Central memory CD8-positive, alpha-beta T cell (primary cell): ENCODE data around the gene EPB41L4B.

ENCODE experiments used
- ATAC-seq: fragments of 150-1000 bp; cut with Tn5 transposase; replicated peaks from 2 replicates; pipeline ENCODE4 v1.10.0; 2022; ENCODE audit warnings: mild to moderate bottlenecking, moderate FRiP score, moderate number of reproducible peaks; ENCODE audit not compliant: poor library complexity, severe bottlenecking; ENCODE audit errors: extremely low read depth
- DNase-seq, 2 donors: peaks; one replicate each; pipeline ENCODE4 v3.0.0; 2021; ENCODE audit warnings: low spot score in 2 of 2
- H3K27ac Mint-ChIP-seq: one replicate; pipeline ENCODE4 v1.8.0; 2022; ENCODE audit warnings: low read depth, mild to moderate bottlenecking, moderate library complexity, mixed read lengths
- H3K27me3 Mint-ChIP-seq: one replicate; pipeline ENCODE4 v1.8.0; 2022; ENCODE audit warnings: mixed read lengths
- H3K36me3 Mint-ChIP-seq: one replicate; pipeline ENCODE4 v1.8.0; 2022; ENCODE audit warnings: mild to moderate bottlenecking, moderate library complexity, mixed read lengths; ENCODE audit not compliant: insufficient read depth
- H3K4me1 Mint-ChIP-seq: one replicate; pipeline ENCODE4 v1.8.0; 2022; ENCODE audit warnings: mixed read lengths
- H3K4me3 Mint-ChIP-seq: one replicate; pipeline ENCODE4 v1.8.0; 2022; ENCODE audit warnings: mild to moderate bottlenecking, moderate library complexity, mixed read lengths
- H3K9me3 Mint-ChIP-seq: one replicate; pipeline ENCODE4 v1.8.0; 2022; ENCODE audit warnings: mixed read lengths

The EPB41L4B gene

DNA sequence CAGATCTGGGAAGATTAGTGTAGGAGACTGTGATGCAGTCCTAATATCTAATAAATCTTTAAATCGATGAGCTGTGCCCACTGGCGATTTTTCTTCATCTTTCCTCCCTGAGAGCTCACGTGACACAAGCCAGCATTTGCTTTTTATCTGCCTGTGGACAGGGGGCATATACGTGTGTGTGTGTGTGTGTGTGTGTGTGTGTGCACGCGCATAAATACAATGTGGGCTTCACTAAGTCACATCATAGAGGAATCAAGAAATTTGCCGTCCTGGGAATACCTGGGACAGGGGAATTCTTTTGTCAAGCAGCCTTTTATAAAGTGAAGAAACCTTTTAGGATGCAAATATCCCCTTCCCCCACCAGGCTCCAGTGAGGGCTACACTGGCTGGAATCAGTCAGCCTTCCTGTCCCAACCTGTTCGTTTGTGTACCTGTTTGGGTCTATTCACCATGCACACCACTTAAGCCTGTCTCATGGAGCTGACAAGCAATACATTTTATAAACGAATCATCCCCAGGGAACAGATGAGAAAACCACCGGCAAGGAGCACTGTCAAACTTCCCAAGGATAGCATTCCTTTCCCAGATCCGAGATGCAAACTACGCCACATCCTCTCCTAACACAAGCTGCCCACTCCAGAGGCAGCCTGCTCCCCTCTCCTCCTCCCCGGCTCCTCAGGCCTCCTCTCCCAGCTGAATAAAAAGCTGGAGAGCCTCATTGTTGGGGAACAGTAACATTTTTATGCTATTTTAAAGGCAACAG, 2.7 kb downstream of the EPB41L4B start:
- Mint-ChIP-seq H3K4me1 (peaks cover 9% of the 10 kb centered on the region), H3K27ac (no peak overlapping the region), H3K27me3 (peaks cover 84% of the 10 kb centered on the region), H3K9me3 (no peaks in the 10 kb centered on the region), H3K36me3 (no peaks in the 10 kb centered on the region), H3K4me3 (no peak overlapping the region)
- no peak for ATAC-seq
- DNase-seq: no peak

GRCh38 chr9:109317311-109317978, 3.4 kb downstream of the EPB41L4B start:
- Mint-ChIP-seq H3K36me3 (no peaks in the 10 kb centered on the region), H3K27me3 (peaks cover 82% of the 10 kb centered on the region), H3K4me1 (peaks cover 9% of the 10 kb centered on the region), H3K4me3 (no peak overlapping the region), H3K9me3 (no peaks in the 10 kb centered on the region), H3K27ac (no peak overlapping the region)
- DNase-seq: no peak
- ATAC-seq: no peak

- DNase-seq: no peak
- Mint-ChIP-seq H3K27me3 (peaks cover 70% of the 10 kb centered on the region), H3K4me3 (no peak overlapping the region), H3K9me3 (no peaks in the 10 kb centered on the region), H3K4me1 (peaks cover 9% of the 10 kb centered on the region), H3K27ac (no peak overlapping the region), H3K36me3 (no peaks in the 10 kb centered on the region)
- ATAC-seq: no peak
These were observed 4.6 kb downstream of the EPB41L4B start for GRCh38 chr9:109316207-109316640.

DNA sequence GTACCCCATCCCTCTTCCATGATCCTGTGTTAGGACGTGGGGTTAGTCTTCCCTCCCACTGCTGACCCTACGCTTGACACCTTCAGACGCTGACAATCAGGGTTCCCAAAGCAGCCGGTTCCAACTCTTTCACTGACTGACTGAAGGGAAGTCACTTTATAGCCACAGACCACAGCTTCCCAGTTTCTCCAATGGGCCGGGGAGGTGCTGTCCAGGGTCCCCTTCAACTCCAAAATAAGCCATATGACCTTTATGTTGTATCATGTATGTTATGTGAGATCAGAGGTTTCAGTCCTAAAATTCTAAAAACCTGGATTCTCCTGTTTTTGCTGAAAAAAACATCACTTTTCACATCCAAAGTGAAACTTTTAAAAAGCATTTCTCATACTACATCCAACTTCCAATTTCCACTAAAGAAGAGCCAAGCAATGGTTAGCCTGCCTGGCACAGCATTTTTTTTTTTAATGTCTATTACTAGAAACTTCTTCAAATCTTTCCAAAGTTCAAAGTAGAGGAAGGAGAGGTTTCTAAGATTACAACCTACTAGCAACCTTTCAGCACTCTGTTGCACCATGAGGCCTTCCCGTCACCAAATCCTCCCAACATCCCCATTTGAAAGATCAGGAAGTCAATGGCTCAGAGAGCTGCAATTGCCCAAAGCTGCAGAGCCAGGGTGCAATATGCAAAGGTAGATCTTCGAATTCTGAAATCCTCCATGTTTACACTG, 5.2 kb downstream of the EPB41L4B start:
- H3K36me3 Mint-ChIP-seq: no peaks in the 10 kb centered on the region
- H3K27me3 Mint-ChIP-seq: peaks cover 65% of the 10 kb centered on the region
- no peak for DNase-seq
- no peak overlapping the region for H3K27ac Mint-ChIP-seq
- H3K4me3 Mint-ChIP-seq: no peak overlapping the region
- no peak for ATAC-seq
- no peaks in the 10 kb centered on the region for H3K9me3 Mint-ChIP-seq
- peaks cover 4% of the 10 kb centered on the region for H3K4me1 Mint-ChIP-seq

DNA sequence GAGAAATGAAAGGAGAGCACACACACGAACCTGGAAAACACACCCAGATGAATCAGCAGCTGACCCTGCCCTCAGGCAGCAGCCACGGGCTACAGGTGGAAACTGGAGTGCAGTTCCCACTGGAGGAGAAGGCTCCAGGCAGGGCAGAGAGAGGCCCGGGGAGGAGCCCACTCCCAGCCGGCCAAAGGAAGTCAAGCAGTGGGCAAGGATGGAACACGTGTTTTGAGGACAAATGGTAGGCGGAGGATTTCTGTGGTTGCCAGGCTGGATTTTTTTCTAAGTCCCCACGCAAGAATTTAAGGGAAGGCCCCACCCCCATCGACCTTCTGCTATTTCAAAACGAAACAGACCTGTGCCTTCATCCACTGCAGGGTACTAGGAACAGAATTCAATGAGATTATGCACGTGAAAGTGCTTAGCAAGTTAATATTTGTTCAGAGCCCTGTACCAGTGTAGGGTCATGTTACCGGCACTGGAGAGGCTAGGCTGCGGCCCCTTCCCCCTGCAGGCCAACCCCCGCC, 6.8 kb downstream of the EPB41L4B start:
- Mint-ChIP-seq H3K27ac (no peak overlapping the region), H3K9me3 (no peaks in the 10 kb centered on the region), H3K27me3 (peaks cover 66% of the 10 kb centered on the region), H3K4me3 (no peak overlapping the region), H3K36me3 (peaks cover 2% of the 10 kb centered on the region), H3K4me1 (no peaks in the 10 kb centered on the region)
- DNase-seq (no peak), ATAC-seq (no peak)

- Mint-ChIP-seq H3K4me1 (no peaks in the 10 kb centered on the region), H3K36me3 (peaks cover 2% of the 10 kb centered on the region), H3K9me3 (no peaks in the 10 kb centered on the region), H3K27me3 (peaks cover 61% of the 10 kb centered on the region), H3K27ac (no peak overlapping the region), H3K4me3 (no peak overlapping the region)
- ATAC-seq (no peak), DNase-seq (no peak)
These were observed 7.5 kb downstream of the EPB41L4B start for GRCh38 chr9:109313351-109313750.

DNA sequence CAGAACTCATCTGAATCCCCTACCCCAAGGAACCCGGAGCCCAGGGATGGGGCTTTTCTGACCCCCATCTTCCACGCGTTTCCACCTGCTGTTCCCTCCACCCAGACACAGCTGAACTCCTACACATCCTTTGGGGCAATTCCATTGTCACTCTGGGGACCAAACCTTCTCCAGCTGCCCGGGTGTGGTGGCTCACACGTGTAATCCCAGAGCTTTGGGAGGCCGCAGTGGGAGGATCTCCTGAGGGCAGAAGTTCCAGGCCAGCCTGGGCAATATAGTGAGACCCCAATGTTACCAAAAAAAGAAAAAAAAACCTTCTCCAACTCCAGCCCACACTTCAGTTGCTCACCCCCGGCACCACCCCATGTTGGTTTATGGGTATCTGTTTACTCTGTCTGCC, 8.1 kb downstream of the EPB41L4B start:
- H3K4me3 Mint-ChIP-seq: no peak overlapping the region
- H3K27ac Mint-ChIP-seq: no peak overlapping the region
- H3K27me3 Mint-ChIP-seq: peaks cover 61% of the 10 kb centered on the region
- no peaks in the 10 kb centered on the region for H3K4me1 Mint-ChIP-seq
- ATAC-seq (no peak), DNase-seq (no peak)
- peaks cover 2% of the 10 kb centered on the region for H3K36me3 Mint-ChIP-seq
- no peaks in the 10 kb centered on the region for H3K9me3 Mint-ChIP-seq

DNA sequence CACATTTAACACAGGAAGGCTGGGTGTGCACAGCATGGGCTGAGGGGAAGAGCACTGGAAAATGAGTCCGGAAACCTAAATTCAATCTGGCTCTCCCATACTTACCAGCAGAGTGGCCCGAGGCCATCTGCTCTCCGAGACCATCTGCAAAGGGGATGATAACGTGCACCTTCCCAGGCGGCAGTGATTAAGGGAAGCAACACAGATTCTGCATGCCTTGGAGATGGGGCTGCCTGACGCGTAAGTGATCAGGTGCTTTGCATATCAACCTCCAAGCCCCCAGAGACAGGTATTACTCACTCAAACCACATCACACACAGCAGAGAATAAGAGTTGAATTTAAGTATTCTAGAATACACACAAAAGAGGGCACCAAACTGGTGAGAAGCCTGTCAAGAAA, 9.1 kb downstream of the EPB41L4B start:
- no peaks in the 10 kb centered on the region for H3K4me1 Mint-ChIP-seq
- H3K9me3 Mint-ChIP-seq: no peaks in the 10 kb centered on the region
- ATAC-seq (no peak), DNase-seq (no peak)
- peaks cover 61% of the 10 kb centered on the region for H3K27me3 Mint-ChIP-seq
- no peak overlapping the region for H3K4me3 Mint-ChIP-seq
- peaks cover 2% of the 10 kb centered on the region for H3K36me3 Mint-ChIP-seq
- H3K27ac Mint-ChIP-seq: no peak overlapping the region

GRCh38 chr9:109311286-109311685, 9.6 kb downstream of the EPB41L4B start:
- no peak for ATAC-seq

GRCh38 chr9:109310486-109310901, 10.4 kb downstream of the EPB41L4B start:
- Mint-ChIP-seq H3K27ac (no peak overlapping the region), H3K9me3 (no peaks in the 10 kb centered on the region), H3K36me3 (peaks cover 2% of the 10 kb centered on the region), H3K4me1 (no peaks in the 10 kb centered on the region), H3K4me3 (no peak overlapping the region), H3K27me3 (peaks cover 48% of the 10 kb centered on the region)
- DNase-seq: no peak
- ATAC-seq: no peak

More at GRCh38 chr9:109311286-109311685, 9.6 kb downstream of the EPB41L4B start:
- H3K4me3 Mint-ChIP-seq: no peak overlapping the region
- peaks cover 2% of the 10 kb centered on the region for H3K36me3 Mint-ChIP-seq
- no peak for DNase-seq
- H3K4me1 Mint-ChIP-seq: no peaks in the 10 kb centered on the region
- H3K27me3 Mint-ChIP-seq: peaks cover 56% of the 10 kb centered on the region
- H3K27ac Mint-ChIP-seq: no peak overlapping the region
- H3K9me3 Mint-ChIP-seq: no peaks in the 10 kb centered on the region

DNA sequence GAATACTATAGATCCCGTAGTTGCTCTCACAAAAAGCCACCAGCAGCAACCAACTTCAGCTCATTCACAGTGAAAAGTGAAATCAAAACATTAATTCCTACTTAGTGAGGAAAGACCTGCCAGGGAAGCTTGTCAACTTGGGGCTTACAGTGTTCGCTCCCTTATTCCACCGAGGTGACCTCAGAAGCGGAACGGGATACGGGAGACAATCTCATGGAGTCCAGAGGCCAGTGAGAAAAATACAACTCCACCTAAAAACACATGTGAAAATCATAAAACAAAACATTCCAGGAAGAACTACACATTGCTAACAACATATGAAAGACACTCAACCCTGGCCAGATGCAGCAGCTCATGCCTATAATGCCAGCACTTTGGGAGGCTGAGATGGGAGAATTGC, 11.6 kb downstream of the EPB41L4B start:
- Mint-ChIP-seq H3K27ac (no peak overlapping the region), H3K4me1 (no peaks in the 10 kb centered on the region), H3K36me3 (peaks cover 2% of the 10 kb centered on the region), H3K9me3 (no peaks in the 10 kb centered on the region), H3K27me3 (peaks cover 48% of the 10 kb centered on the region), H3K4me3 (no peak overlapping the region)
- no peak for ATAC-seq
- DNase-seq: no peak

DNA sequence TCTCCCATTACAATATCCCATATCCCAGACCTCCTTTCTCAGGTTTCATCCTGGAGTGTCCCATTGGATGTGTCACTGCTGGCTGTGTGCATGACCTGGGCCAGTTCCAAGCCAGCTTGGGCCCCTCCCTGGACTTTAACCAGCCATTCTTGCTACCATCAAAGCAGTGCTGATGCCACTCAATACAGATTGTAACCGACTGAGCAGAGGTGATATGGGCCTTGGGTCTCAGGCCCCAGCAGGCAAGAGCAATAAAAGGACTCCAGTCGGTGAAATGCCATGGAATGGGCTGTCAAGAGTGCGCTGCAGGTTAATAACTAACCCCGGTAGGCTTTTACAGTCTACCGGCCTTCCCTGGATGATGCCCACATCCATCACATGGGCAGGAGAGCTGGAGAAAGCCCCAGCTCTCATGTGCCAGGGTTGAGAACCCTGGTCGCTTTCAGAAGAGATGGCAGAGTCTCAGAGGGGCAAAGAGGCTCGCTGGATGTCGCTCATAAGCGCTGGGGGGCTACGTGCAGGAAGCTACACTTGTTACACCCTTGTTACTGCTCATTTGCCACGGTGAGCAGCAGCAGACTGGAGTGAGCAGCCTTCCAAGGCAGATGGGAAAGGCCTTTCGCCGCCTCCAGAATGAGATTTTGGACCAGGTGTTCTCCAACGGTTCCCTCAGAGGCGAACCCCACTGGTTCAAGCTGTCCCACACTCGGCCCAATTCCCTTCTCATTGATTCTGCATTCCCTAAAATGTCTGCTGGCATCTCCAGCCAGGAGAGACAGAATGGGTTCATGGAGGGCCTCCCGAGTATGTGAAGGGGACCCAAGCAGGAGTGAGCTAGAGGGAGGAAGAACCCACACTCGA, 13.2 kb downstream of the EPB41L4B start:
- Mint-ChIP-seq H3K4me3 (no peak overlapping the region), H3K27ac (no peak overlapping the region), H3K9me3 (no peaks in the 10 kb centered on the region), H3K27me3 (peaks cover 41% of the 10 kb centered on the region), H3K4me1 (no peaks in the 10 kb centered on the region), H3K36me3 (peaks cover 2% of the 10 kb centered on the region)
- DNase-seq: no peak
- ATAC-seq: no peak
